H1 (cell line): ENCODE results near the gene RPS21. TPM values are rescaled to one million over a fixed set of nuclear protein-coding genes. Genes with fewer than 3 reads are reported as not detected.
A peak's percentile ranks its signal among the peaks of the same experiment; 100 is the strongest.

Source experiments
- CTCF ChIA-PET: fragments of 300-600 bp; sonication (Branson Sonifier 250); formaldehyde crosslinking; loops from one replicate; lab custom pipeline; 2021; ENCODE audit not compliant: partially characterized antibody; lab: Charles Lee
- POLR2A ChIA-PET: fragments of 300-600 bp; sonication (Branson Sonifier 250); formaldehyde crosslinking; loops from one replicate; lab custom pipeline; 2021; ENCODE audit warnings: inconsistent platforms; ENCODE audit not compliant: partially characterized antibody; lab: Charles Lee
- DNase-seq, 2 experiments: peaks; one replicate each; pipeline versions ENCODE4 v3.0.0 to v3.0.0-alpha.2; 2010 to 2022; ENCODE audit warnings: low spot score in 2 of 2, low read depth in 1 of 2, mixed read lengths in 1 of 2
- FAIRE-seq: peaks from 2 replicates; lab custom pipeline; 2011; peaks lifted over from hg19 to GRCh38; lab: Jason Lieb, UNC
- H2AFZ ChIP-seq: 2 replicates; pipeline ENCODE4 v1.8.1; 2012; ENCODE audit warnings: low read length, inconsistent platforms
- H2AK5ac ChIP-seq: 2 replicates; pipeline ENCODE4 v1.6.1; 2013; ENCODE audit warnings: low read depth, low read length
- H2BK120ac ChIP-seq: replicated peaks from 2 replicates; pipeline ENCODE3; 2013; ENCODE audit warnings: low read depth, low read length, inconsistent platforms
- H2BK12ac ChIP-seq: 2 replicates; pipeline ENCODE4 v1.6.1; 2013; ENCODE audit warnings: low read depth, low read length
- H2BK15ac ChIP-seq: 2 replicates; pipeline ENCODE4 v1.6.1; 2013; ENCODE audit warnings: low read length
- H2BK20ac ChIP-seq: 2 replicates; pipeline ENCODE4 v1.6.1; 2013; ENCODE audit warnings: low read length
- H2BK5ac ChIP-seq: 2 replicates; pipeline ENCODE4 v1.6.1; 2013; ENCODE audit warnings: low read depth, low read length
- H3K14ac ChIP-seq: 2 replicates; pipeline ENCODE4 v1.6.1; 2013; ENCODE audit warnings: inconsistent platforms; ENCODE audit not compliant: insufficient read length
- H3K18ac ChIP-seq: 2 replicates; pipeline ENCODE4 v1.6.1; 2013; ENCODE audit warnings: low read length; ENCODE audit errors: extremely low read depth
- H3K23ac ChIP-seq: 2 replicates; pipeline ENCODE4 v1.6.1; 2013; ENCODE audit warnings: inconsistent platforms; ENCODE audit not compliant: insufficient read length
- H3K23me2 ChIP-seq: 2 replicates; pipeline ENCODE4 v1.6.1; 2013; ENCODE audit warnings: low read depth, low read length
- H3K27ac ChIP-seq: 2 replicates; pipeline ENCODE4 v1.6.1; 2011; ENCODE audit warnings: low read depth, low read length, inconsistent platforms
- H3K27me3 ChIP-seq, 4 experiments: replicated peaks in 1 of 4; 1 replicate in 1 of 4; 2 replicates in 3 of 4; pipeline versions ENCODE4 v1.6.1 to v1.8.1; 2011 to 2013; ENCODE audit warnings: low read length in 3 of 4, mild to moderate bottlenecking in 3 of 4, inconsistent platforms in 2 of 4, mixed read lengths in 2 of 4, moderate library complexity in 1 of 4; ENCODE audit not compliant: control insufficient read depth in 3 of 4, insufficient read depth in 3 of 4; ENCODE audit errors: extremely low read depth in 1 of 4
- H3K36me3 ChIP-seq, 4 experiments: 2 replicates each; pipeline versions ENCODE4 v1.6.1 to v1.8.1; 2011 to 2013; ENCODE audit warnings: mild to moderate bottlenecking in 4 of 4, low read length in 3 of 4, moderate library complexity in 2 of 4, control low read depth in 1 of 4, inconsistent platforms in 1 of 4; ENCODE audit not compliant: insufficient read depth in 4 of 4, control insufficient read depth in 2 of 4
- H3K4ac ChIP-seq: replicated peaks from 2 replicates; pipeline ENCODE3; 2013; ENCODE audit warnings: low read length, low read depth, mixed read lengths, inconsistent platforms; ENCODE audit not compliant: insufficient read length
- H3K4me1 ChIP-seq, 4 experiments: replicated peaks in 1 of 4; 1 replicate in 1 of 4; 2 replicates in 3 of 4; pipeline versions ENCODE4 v1.6.1 to v1.8.1; 2011 to 2013; ENCODE audit warnings: low read length in 3 of 4, inconsistent platforms in 2 of 4, mixed read lengths in 1 of 4; ENCODE audit not compliant: insufficient read depth in 4 of 4, control insufficient read depth in 3 of 4
- H3K4me2 ChIP-seq, 2 experiments: 2 replicates each; pipeline versions ENCODE4 v1.6.1 to v1.8.1; 2011 to 2013; ENCODE audit warnings: low read depth in 2 of 2, low read length in 2 of 2, control low read depth in 1 of 2, inconsistent platforms in 1 of 2, mild to moderate bottlenecking in 1 of 2; ENCODE audit not compliant: insufficient read depth in 1 of 2
- H3K4me3 ChIP-seq, 4 experiments: fragments of 200-600, 300-600 bp in 1 of 4; sonication (generic), shearing (Covaris generic), sonication (Bioruptor Twin) in 1 of 4; 2 replicates each; pipeline versions ENCODE4 v1.5.1 to v1.8.1; 2011 to 2016; ENCODE audit warnings: low read length in 4 of 4, low read depth in 3 of 4, control low read depth in 2 of 4, inconsistent platforms in 2 of 4, mild to moderate bottlenecking in 2 of 4, mixed read lengths in 1 of 4, moderate library complexity in 1 of 4; ENCODE audit not compliant: insufficient read depth in 2 of 4; ENCODE audit errors: extremely low read depth in 1 of 4
- H3K56ac ChIP-seq: replicated peaks from 2 replicates; pipeline ENCODE3; 2013; ENCODE audit warnings: low read depth, mild to moderate bottlenecking, mixed read lengths, low read length, inconsistent platforms; ENCODE audit not compliant: insufficient read length
- H3K79me1 ChIP-seq: 2 replicates; pipeline ENCODE4 v1.6.1; 2013; ENCODE audit warnings: low read depth, low read length, control low read depth
- H3K79me2 ChIP-seq, 2 experiments: 2 replicates each; pipeline versions ENCODE4 v1.6.1 to v1.8.1; 2012 to 2013; ENCODE audit warnings: low read length in 2 of 2, mild to moderate bottlenecking in 2 of 2, inconsistent platforms in 1 of 2; ENCODE audit not compliant: insufficient read depth in 2 of 2, control insufficient read depth in 1 of 2
- H3K9ac ChIP-seq, 4 experiments: replicated peaks in 1 of 4; 1 replicate in 1 of 4; 2 replicates in 3 of 4; pipeline versions ENCODE4 v1.6.1 to v1.8.1; 2011 to 2013; ENCODE audit warnings: low read depth in 3 of 4, low read length in 3 of 4, control low read depth in 2 of 4, mild to moderate bottlenecking in 2 of 4, moderate library complexity in 2 of 4, inconsistent platforms in 1 of 4; ENCODE audit errors: extremely low read depth in 1 of 4
- H3K9me3 ChIP-seq, 2 experiments: 2 replicates each; pipeline versions ENCODE4 v1.6.1 to v1.8.1; 2012 to 2013; ENCODE audit warnings: mild to moderate bottlenecking in 2 of 2, moderate library complexity in 2 of 2, control low read depth in 1 of 2, inconsistent platforms in 1 of 2, low read depth in 1 of 2, low read length in 1 of 2, mixed read lengths in 1 of 2; ENCODE audit not compliant: insufficient read depth in 2 of 2
- H4K20me1 ChIP-seq, 2 experiments: replicated peaks in 1 of 2; 2 replicates each; pipeline versions ENCODE3 to v1.8.1; 2011 to 2013; ENCODE audit warnings: inconsistent platforms in 2 of 2, low read length in 2 of 2, mild to moderate bottlenecking in 1 of 2; ENCODE audit not compliant: insufficient read depth in 2 of 2, control insufficient read depth in 1 of 2
- H4K5ac ChIP-seq: 2 replicates; pipeline ENCODE4 v1.6.1; 2013; ENCODE audit warnings: low read length, low read depth, mixed read lengths, inconsistent platforms; ENCODE audit not compliant: insufficient read length
- H4K8ac ChIP-seq: 2 replicates; pipeline ENCODE4 v1.8.0; 2013; ENCODE audit warnings: mild to moderate bottlenecking, moderate library complexity, low read length, inconsistent platforms; ENCODE audit not compliant: insufficient read depth; ENCODE audit errors: extremely low read depth
- H4K91ac ChIP-seq: replicated peaks from 2 replicates; pipeline ENCODE3; 2013; ENCODE audit warnings: low read length, mixed read lengths, inconsistent platforms; ENCODE audit not compliant: insufficient read length
- ASH2L ChIP-seq: fragments of 200-600, 300-600 bp; sonication (generic); IDR thresholded peaks from one replicate; pipeline ENCODE4 v1.7.1; 2017; ENCODE audit warnings: low read length
- BACH1 ChIP-seq: IDR thresholded peaks from 2 replicates; pipeline ENCODE4 v1.6.1; 2012; ENCODE audit warnings: low read length, improper control_type of control experiment
- BCL11A ChIP-seq, 2 experiments: IDR thresholded peaks; one replicate each; pipeline ENCODE4 v1.6.1; 2011; ENCODE audit warnings: low read depth in 2 of 2, low read length in 2 of 2, mild to moderate bottlenecking in 2 of 2
- CBX5 ChIP-seq: fragments of 300-800, 300-1000 bp; sonication (generic); IDR thresholded peaks from 2 replicates; pipeline ENCODE4 v1.7.1; 2016; ENCODE audit warnings: antibody characterized with exemption, low read length, low read depth
- CREB1 ChIP-seq: IDR thresholded peaks from 2 replicates; pipeline ENCODE4 v1.6.1; 2012; ENCODE audit warnings: inconsistent platforms
- JUND ChIP-seq: IDR thresholded peaks from 2 replicates; pipeline ENCODE4 v1.6.1; 2011; ENCODE audit warnings: mild to moderate bottlenecking, improper control_type of control experiment, low read length
- NRF1 ChIP-seq: IDR thresholded peaks from 2 replicates; pipeline ENCODE4 v1.6.1; 2011; ENCODE audit warnings: mild to moderate bottlenecking, low read depth, low read length, improper control_type of control experiment
- RXRA ChIP-seq: IDR thresholded peaks from 2 replicates; pipeline ENCODE4 v1.6.1; 2011; ENCODE audit warnings: low read depth, mild to moderate bottlenecking, low read length, moderate library complexity; ENCODE audit not compliant: insufficient read depth
- SP4 ChIP-seq: IDR thresholded peaks from 2 replicates; pipeline ENCODE4 v1.6.1; 2012; ENCODE audit warnings: low read length, inconsistent platforms
- WGBS, 2 experiments: shearing (Covaris generic) in 1 of 2; methylation state at CpG; one replicate each; pipeline versions ENCODE4 v1.1.6 to v1.1.7; 2013 to 2015; ENCODE audit warnings: low lambda C conversion rate in 2 of 2, mixed read lengths in 2 of 2, inconsistent platforms in 1 of 2, low coverage in 1 of 2, missing lambda C conversion rate in 1 of 2; ENCODE audit not compliant: insufficient replicate concordance in 2 of 2, insufficient coverage in 1 of 2, insufficient read length in 1 of 2; ENCODE audit errors: extremely low coverage in 1 of 2, missing lambda C conversion rate in 1 of 2; 5-methylcytosine and 5-hydroxymethylcytosine counted together
- polyA plus RNA-seq, 7 experiments: library from polyadenylated mRNA; depleted of rRNA in 3 of 7; stranded (reverse) in 5 of 7; unstranded in 2 of 7; fragments of >200 nt in 5 of 7; fragments of 200-250 nt in 2 of 7; gene quantifications; 1 replicate in 5 of 7; 2 replicates in 1 of 7; 4 replicates in 1 of 7; pipeline versions ENCODE4 v1.2.1 to v1.2.3, GENCODE V29; 2011 to 2013; ENCODE audit warnings: missing spikeins in 2 of 7, mixed read lengths in 2 of 7
- total RNA-seq: library from RNA; stranded (reverse); fragmentation: NEBNext Ultra II Directional; extraction: Animal tissue kit (Norgen Biotek cat#: 25700); gene quantifications from 2 replicates; pipeline ENCODE4 v1.2.1, GENCODE V29; 2021
- TF ChIP-seq, protein P1 (sequence below): IDR thresholded peaks from 2 replicates; pipeline ENCODE4 v1.6.1; 2012; ENCODE audit warnings: low read length, inconsistent platforms
- TF ChIP-seq, protein P2 (sequence below): IDR thresholded peaks from 2 replicates; pipeline ENCODE4 v1.6.1; 2011; ENCODE audit warnings: low read length, improper control_type of control experiment

The RPS21 gene
- total and polyA plus RNA-seq, 2 of the 8 experiments (the other 6 are each of a cell fraction or from before 2014, with no cell fraction given): 1,787 to 7,219 TPM

DNA sequence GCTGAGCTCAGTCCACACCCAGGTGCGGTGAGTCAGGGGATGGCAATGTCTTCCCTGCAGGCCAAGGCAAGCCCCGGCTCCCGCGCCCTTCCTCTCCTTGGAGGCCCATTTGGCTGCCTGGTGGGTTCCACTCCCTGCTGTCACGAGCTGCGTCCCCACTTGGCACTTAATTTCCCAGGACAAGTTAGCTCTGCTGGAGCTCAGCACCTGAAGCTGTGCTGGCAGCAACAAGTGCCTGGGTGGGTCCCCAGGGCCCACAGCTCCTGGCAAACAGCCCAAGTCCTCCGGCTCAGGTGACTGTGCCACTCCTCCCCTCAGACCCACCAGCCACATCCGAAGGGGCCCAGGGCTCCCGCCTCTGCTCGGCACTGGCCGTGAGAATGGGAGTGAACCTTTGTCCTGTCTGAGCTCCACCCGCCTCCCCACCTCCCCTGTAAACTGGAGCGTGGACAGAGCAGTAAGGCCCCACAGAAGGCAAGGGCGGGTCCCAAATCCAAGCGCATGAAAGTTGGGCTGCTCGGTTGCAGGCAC lies 36.7 kb upstream of the RPS21 start:
- Histone ChIP-seq H3K9ac (no peak overlapping the region), H4K5ac (no peak overlapping the region), H2AK5ac (no peak overlapping the region), H3K27ac (no peak overlapping the region; the same call in 1 of the 2 replicates), H3K23ac (no peak overlapping the region), H3K4me3 (no peak overlapping the region), H2BK120ac (no peak overlapping the region), H4K20me1 (peaks cover 0 to 15% of the 10 kb centered on the region in 2 experiments), H3K79me1 (peaks cover 11% of the 10 kb centered on the region), H3K4me1 (peaks cover 0 to 11% (median 9%) of the 10 kb centered on the region in 4 experiments; a peak in 6 of 7 replicates), H2AFZ (no peak overlapping the region), H3K4me2 (no peak overlapping the region), H2BK15ac (no peak overlapping the region), H3K23me2 (no peaks in the 10 kb centered on the region; the same call in 1 of the 2 replicates), H2BK20ac (no peak overlapping the region), H3K79me2 (peaks cover 9 to 18% of the 10 kb centered on the region in 2 experiments; a peak in 3 of 4 replicates), H2BK5ac (peak overlapping the region; percentile 30; the same call in 1 of the 2 replicates), H3K36me3 (peaks cover 22 to 58% (median 51%) of the 10 kb centered on the region in 4 experiments; a peak in 7 of 8 replicates), H2BK12ac (no peak overlapping the region), H3K56ac (no peak overlapping the region), H3K14ac (no peak overlapping the region), H3K27me3 (no peaks in the 10 kb centered on the region), H4K91ac (no peak overlapping the region), H3K4ac (no peak overlapping the region), H3K18ac (no peak overlapping the region), H3K9me3 (peaks cover 0 to 3% of the 10 kb centered on the region in 2 experiments; a peak in 2 of 4 replicates), H4K8ac (peak overlapping the region; percentile 43; the same call in 1 of the 2 replicates)
- POLR2A ChIA-PET: interaction anchor here (0.8 to 12.3 kb wide), 8 partner anchors 9 to 44 kb away, joined by 3 to 114 read pairs (median 3); partner anchors contain the start of gene LAMA5
- WGBS, 2 experiments: 92% methylated on average over 16 of the region's 16 CpGs; no CpG with 5 or more reads in 1 of the 2 experiments
- FAIRE-seq (no peak), DNase-seq (no peak)
- CTCF ChIA-PET: interaction anchor here (0.9 to 2.7 kb wide), 7 partner anchors 10 to 44 kb away, joined by 3 to 13 read pairs (median 5); no protein-coding TSS in a partner anchor
- TF ChIP-seq SP4 (no peak), CBX5 (no peak), NRF1 (no peak), JUND (no peak), CREB1 (no peak), BACH1 (no peak), BCL11A (IDR thresholded peaks at IDR 0.05; ENCODE audit: low read depth in 2 of 2, low read length in 2 of 2) (no peak), RXRA (no peak), ASH2L (no peak)
- TF ChIP-seq, protein P1, sequence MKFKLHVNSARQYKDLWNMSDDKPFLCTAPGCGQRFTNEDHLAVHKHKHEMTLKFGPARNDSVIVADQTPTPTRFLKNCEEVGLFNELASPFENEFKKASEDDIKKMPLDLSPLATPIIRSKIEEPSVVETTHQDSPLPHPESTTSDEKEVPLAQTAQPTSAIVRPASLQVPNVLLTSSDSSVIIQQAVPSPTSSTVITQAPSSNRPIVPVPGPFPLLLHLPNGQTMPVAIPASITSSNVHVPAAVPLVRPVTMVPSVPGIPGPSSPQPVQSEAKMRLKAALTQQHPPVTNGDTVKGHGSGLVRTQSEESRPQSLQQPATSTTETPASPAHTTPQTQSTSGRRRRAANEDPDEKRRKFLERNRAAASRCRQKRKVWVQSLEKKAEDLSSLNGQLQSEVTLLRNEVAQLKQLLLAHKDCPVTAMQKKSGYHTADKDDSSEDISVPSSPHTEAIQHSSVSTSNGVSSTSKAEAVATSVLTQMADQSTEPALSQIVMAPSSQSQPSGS: no peak
- TF ChIP-seq, protein P2, sequence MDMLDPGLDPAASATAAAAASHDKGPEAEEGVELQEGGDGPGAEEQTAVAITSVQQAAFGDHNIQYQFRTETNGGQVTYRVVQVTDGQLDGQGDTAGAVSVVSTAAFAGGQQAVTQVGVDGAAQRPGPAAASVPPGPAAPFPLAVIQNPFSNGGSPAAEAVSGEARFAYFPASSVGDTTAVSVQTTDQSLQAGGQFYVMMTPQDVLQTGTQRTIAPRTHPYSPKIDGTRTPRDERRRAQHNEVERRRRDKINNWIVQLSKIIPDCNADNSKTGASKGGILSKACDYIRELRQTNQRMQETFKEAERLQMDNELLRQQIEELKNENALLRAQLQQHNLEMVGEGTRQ: no peak
